Neuronal stem cell (in vitro differentiated cells): ENCODE results near the gene BCKDHB.
"Not testable (repeated sequence)": the region's sequence is repeated elsewhere in the genome, so short reads cannot be mapped to it uniquely, and the experiment has no call there.

Experiments used
- DNase-seq: peaks from one replicate; pipeline ENCODE4 v3.0.0-alpha.2; 2013; ENCODE audit warnings: low spot score
- H2AFZ ChIP-seq: one replicate; pipeline ENCODE4 v1.6.1; 2013; ENCODE audit warnings: mild to moderate bottlenecking, low read length, inconsistent platforms
- H2AK5ac ChIP-seq: 2 replicates; pipeline ENCODE4 v1.6.1; 2013; ENCODE audit warnings: low read depth, mild to moderate bottlenecking, inconsistent platforms, low read length, moderate library complexity, mixed read lengths
- H2BK120ac ChIP-seq: 2 replicates; pipeline ENCODE4 v1.6.1; 2013; ENCODE audit warnings: low read depth, mild to moderate bottlenecking, inconsistent platforms, low read length, moderate library complexity, mixed read lengths
- H2BK12ac ChIP-seq: one replicate; pipeline ENCODE4 v1.6.1; 2013; ENCODE audit warnings: low read length, inconsistent platforms
- H2BK15ac ChIP-seq: 2 replicates; pipeline ENCODE4 v1.6.1; 2013; ENCODE audit warnings: mild to moderate bottlenecking, low read length, inconsistent platforms, mixed read lengths
- H2BK5ac ChIP-seq: one replicate; pipeline ENCODE4 v1.6.1; 2013; ENCODE audit warnings: inconsistent platforms, mild to moderate bottlenecking, low read length, moderate library complexity
- H3K14ac ChIP-seq: one replicate; pipeline ENCODE4 v1.6.1; 2013; ENCODE audit warnings: low read length, inconsistent platforms
- H3K18ac ChIP-seq: 2 replicates; pipeline ENCODE4 v1.6.1; 2013; ENCODE audit warnings: low read length, inconsistent platforms
- H3K23ac ChIP-seq: 2 replicates; pipeline ENCODE4 v1.6.1; 2013; ENCODE audit warnings: low read depth, mild to moderate bottlenecking, mixed read lengths, low read length, inconsistent platforms; ENCODE audit not compliant: poor library complexity
- H3K27ac ChIP-seq: replicated peaks from 3 replicates; pipeline ENCODE4 v1.5.1; 2013; ENCODE audit warnings: low read length, inconsistent platforms
- H3K27me3 ChIP-seq, 3 experiments: 2 replicates each; pipeline ENCODE4 v1.6.1; 2013; ENCODE audit warnings: low read length in 3 of 3, mild to moderate bottlenecking in 2 of 3, inconsistent platforms in 1 of 3, low read depth in 1 of 3, mixed read lengths in 1 of 3, moderate library complexity in 1 of 3; ENCODE audit not compliant: control insufficient read depth in 3 of 3, insufficient read depth in 3 of 3
- H3K36me3 ChIP-seq, 2 donors: replicated peaks in 1 of 2; 2 replicates each; pipeline ENCODE4 v1.6.1; 2013; ENCODE audit warnings: low read length in 2 of 2; ENCODE audit not compliant: control insufficient read depth in 2 of 2, insufficient read depth in 2 of 2
- H3K4ac ChIP-seq: 2 replicates; pipeline ENCODE4 v1.6.1; 2013; ENCODE audit warnings: inconsistent platforms, mild to moderate bottlenecking, low read length, moderate library complexity
- H3K4me1 ChIP-seq, 2 donors: 1 replicate in 1 of 2; 2 replicates in 1 of 2; pipeline ENCODE4 v1.6.1; 2013; ENCODE audit warnings: low read length in 2 of 2, low read depth in 1 of 2; ENCODE audit not compliant: control insufficient read depth in 2 of 2, insufficient read depth in 1 of 2
- H3K4me2 ChIP-seq: one replicate; pipeline ENCODE4 v1.6.1; 2013; ENCODE audit warnings: mild to moderate bottlenecking, low read length, inconsistent platforms; ENCODE audit not compliant: insufficient read depth, poor library complexity, severe bottlenecking
- H3K4me3 ChIP-seq, 2 donors: 2 replicates each; pipeline ENCODE4 v1.5.1; 2013; ENCODE audit warnings: low read length in 2 of 2, mild to moderate bottlenecking in 2 of 2, inconsistent platforms in 1 of 2, moderate library complexity in 1 of 2
- H3K79me1 ChIP-seq: one replicate; pipeline ENCODE4 v1.6.1; 2013; ENCODE audit warnings: low read depth, mild to moderate bottlenecking, inconsistent platforms, low read length, moderate library complexity
- H3K9ac ChIP-seq: one replicate; pipeline ENCODE4 v1.6.1; 2013; ENCODE audit warnings: mild to moderate bottlenecking, low read depth, low read length, inconsistent platforms; ENCODE audit not compliant: poor library complexity
- H3K9me3 ChIP-seq, 2 donors: replicated peaks in 1 of 2; 2 replicates each; pipeline versions ENCODE3 to v1.6.1; 2013; ENCODE audit warnings: low read length in 2 of 2, mild to moderate bottlenecking in 2 of 2, inconsistent platforms in 1 of 2, low read depth in 1 of 2, mixed read lengths in 1 of 2, moderate library complexity in 1 of 2; ENCODE audit not compliant: control insufficient read depth in 2 of 2, insufficient read depth in 1 of 2
- H4K8ac ChIP-seq: one replicate; pipeline ENCODE4 v1.6.1; 2013; ENCODE audit warnings: low read depth, mild to moderate bottlenecking, inconsistent platforms, low read length, moderate library complexity
- H4K91ac ChIP-seq: one replicate; pipeline ENCODE4 v1.6.1; 2013; ENCODE audit warnings: low read length, low read depth, mild to moderate bottlenecking, inconsistent platforms; ENCODE audit not compliant: poor library complexity
- WGBS, 2 donors: extraction: QIAGEN DNeasy Blood & Tissue Kit; methylation state at CpG; one replicate each; pipeline ENCODE4 v1.1.7; 2013; ENCODE audit warnings: missing lambda C conversion rate in 2 of 2, mixed read lengths in 1 of 2; ENCODE audit not compliant: insufficient read length in 2 of 2, insufficient replicate concordance in 1 of 2; ENCODE audit errors: extremely low coverage in 2 of 2; 5-methylcytosine and 5-hydroxymethylcytosine counted together

The BCKDHB gene

GRCh38 chr6:80234908-80235307 is 128.4 kb downstream of the BCKDHB start:
- Histone ChIP-seq H2AK5ac (no peak overlapping the region), H2AFZ (no peak overlapping the region), H3K9ac (no peak overlapping the region), H2BK15ac (no peak overlapping the region), H2BK5ac (no peak overlapping the region), H3K36me3 (no peaks in the 10 kb centered on the region), H3K23ac (no peak overlapping the region), H2BK12ac (no peak overlapping the region), H3K9me3 (peaks cover 0 to 3% of the 10 kb centered on the region in 2 donors), H3K27me3 (no peaks in the 10 kb centered on the region), H3K79me1 (no peaks in the 10 kb centered on the region), H3K18ac (no peak overlapping the region), H4K8ac (no peak overlapping the region), H3K4me3 (no peak overlapping the region), H3K4me1 (no peaks in the 10 kb centered on the region), H3K4ac (no peak overlapping the region), H3K4me2 (no peak overlapping the region), H4K91ac (no peak overlapping the region), H3K14ac (no peak overlapping the region), H3K27ac (no peak overlapping the region), H2BK120ac (no peak overlapping the region)
- no CpG with 5 or more reads among the region's 1 CpG for WGBS, 2 donors
- no peak for DNase-seq

GRCh38 chr6:80235647-80236046 is 129.2 kb downstream of the BCKDHB start:
- no peak for DNase-seq
- Histone ChIP-seq H3K4me2 (no peak overlapping the region), H2BK120ac (no peak overlapping the region), H3K27me3 (no peaks in the 10 kb centered on the region), H3K14ac (no peak overlapping the region), H2BK5ac (no peak overlapping the region), H2BK12ac (no peak overlapping the region), H3K27ac (no peak overlapping the region), H3K4me1 (no peaks in the 10 kb centered on the region), H3K9ac (no peak overlapping the region), H3K18ac (no peak overlapping the region), H2AFZ (no peak overlapping the region), H2AK5ac (no peak overlapping the region), H2BK15ac (no peak overlapping the region), H3K9me3 (peaks cover 0 to under 1% of the 10 kb centered on the region in 2 donors), H3K4me3 (no peak overlapping the region), H3K79me1 (no peaks in the 10 kb centered on the region), H4K8ac (no peak overlapping the region), H4K91ac (no peak overlapping the region), H3K4ac (no peak overlapping the region), H3K23ac (no peak overlapping the region), H3K36me3 (no peaks in the 10 kb centered on the region)
- no CpG with 5 or more reads among the region's 1 CpG for WGBS, 2 donors

- not testable (repeated sequence) for DNase-seq, H4K8ac ChIP-seq, H3K79me1 ChIP-seq, H3K4ac ChIP-seq, H3K36me3 ChIP-seq, H2BK120ac ChIP-seq, H3K4me3 ChIP-seq, H3K9ac ChIP-seq, H2AK5ac ChIP-seq, H3K4me2 ChIP-seq, H4K91ac ChIP-seq, H2BK5ac ChIP-seq, H3K27ac ChIP-seq, H3K23ac ChIP-seq, H2AFZ ChIP-seq, H3K27me3 ChIP-seq, H2BK15ac ChIP-seq, H3K9me3 ChIP-seq, H2BK12ac ChIP-seq, H3K18ac ChIP-seq, H3K14ac ChIP-seq, H3K4me1 ChIP-seq
- no CpG with 5 or more reads among the region's 2 CpGs for WGBS, 2 donors
Measured at GRCh38 chr6:80238754-80239153, 132.3 kb downstream of the BCKDHB start.

GRCh38 chr6:80245043-80245442 is 138.6 kb downstream of the BCKDHB start:
- WGBS, 2 donors: no CpG with 5 or more reads among the region's 2 CpGs
- no peak overlapping the region for H3K4ac ChIP-seq

More at GRCh38 chr6:80245043-80245442, 138.6 kb downstream of the BCKDHB start:
- H3K9me3 ChIP-seq: no peaks in the 10 kb centered on the region
- H3K36me3 ChIP-seq: no peaks in the 10 kb centered on the region
- H4K8ac ChIP-seq: no peak overlapping the region
- no peaks in the 10 kb centered on the region for H3K79me1 ChIP-seq
- H3K4me1 ChIP-seq: no peaks in the 10 kb centered on the region
- H3K27me3 ChIP-seq: no peaks in the 10 kb centered on the region
- H3K9ac ChIP-seq: no peak overlapping the region
- no peak overlapping the region for H3K18ac ChIP-seq
- no peak overlapping the region for H2BK120ac ChIP-seq
- no peak overlapping the region for H3K23ac ChIP-seq
- H3K27ac ChIP-seq: no peak overlapping the region
- H3K4me3 ChIP-seq: no peak overlapping the region
- H4K91ac ChIP-seq: no peak overlapping the region
- no peak overlapping the region for H2BK12ac ChIP-seq
- H2AK5ac ChIP-seq: no peak overlapping the region
- no peak overlapping the region for H2AFZ ChIP-seq
- H3K4me2 ChIP-seq: no peak overlapping the region
- H3K14ac ChIP-seq: no peak overlapping the region
- DNase-seq: no peak
- H2BK5ac ChIP-seq: no peak overlapping the region
- H2BK15ac ChIP-seq: no peak overlapping the region
